ENCODE data around the gene CHMP2A. TPM values are rescaled to one million over a fixed set of nuclear protein-coding genes. Genes with fewer than 3 reads are reported as not detected.

CHMP2A gene
- total RNA-seq, 4 donors from 2014 or later, result 30.9 to 77.8 (median 56.0) TPM

GRCh38 chr19:58515259-58515658, 39.6 kb downstream of the CHMP2A start:
- Histone ChIP-seq H3K4me3 (no peak overlapping the region), H3K27ac (no peak overlapping the region), H3K27me3 (no peaks in the 10 kb centered on the region), H3K4me1 (peaks cover 0 to 12% of the 10 kb centered on the region in 2 donors), H3K36me3 (no peaks in the 10 kb centered on the region), H3K9me3 (no peaks in the 10 kb centered on the region)
- DNase-seq, result no peak
- TF ChIP-seq CTCF (IDR thresholded peaks at IDR 0.05), result no peak
- no peak for TF ChIP-seq POLR2A (IDR thresholded peaks at IDR 0.05)
- intact Hi-C loops (cut with DNase I; ENCODE audit: low total_unique reads), result no loop called here

DNA sequence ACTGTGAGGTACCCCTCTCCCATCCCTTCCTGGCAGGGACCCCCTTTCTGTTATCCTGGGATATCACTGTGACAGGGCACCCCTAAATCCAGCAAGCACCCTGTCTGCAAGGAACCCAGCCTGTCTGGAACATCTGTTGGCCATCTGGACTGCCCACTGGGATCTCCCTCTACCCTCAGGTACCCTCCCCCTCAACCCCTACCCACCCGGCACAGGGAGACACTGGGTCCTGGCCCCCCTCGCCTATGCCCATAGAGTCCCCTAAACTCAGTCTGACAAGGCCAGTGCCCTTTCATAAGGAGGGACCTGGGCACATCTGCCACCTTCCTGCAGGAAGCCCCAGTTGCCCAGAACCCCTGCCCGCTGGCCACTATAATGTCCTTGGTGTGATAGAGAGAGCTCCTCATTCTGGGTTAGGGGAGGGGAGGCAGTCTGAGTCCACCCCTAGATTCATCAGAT, 40.3 kb downstream of the CHMP2A start:
- peaks cover 0 to 12% of the 10 kb centered on the region in 2 donors for H3K4me1 ChIP-seq
- peak overlapping the region; percentile 6 to 22 for H3K4me3 ChIP-seq
- no peaks in the 10 kb centered on the region for H3K36me3 ChIP-seq
- intact Hi-C loops (cut with DNase I; ENCODE audit: low total_unique reads), result no loop called here
- H3K27ac ChIP-seq, result no peak overlapping the region
- TF ChIP-seq POLR2A (IDR thresholded peaks at IDR 0.05) (no peak), CTCF (IDR thresholded peaks at IDR 0.05) (no peak)
- no peaks in the 10 kb centered on the region for H3K9me3 ChIP-seq
- no peaks in the 10 kb centered on the region for H3K27me3 ChIP-seq
- no peak for DNase-seq

DNA sequence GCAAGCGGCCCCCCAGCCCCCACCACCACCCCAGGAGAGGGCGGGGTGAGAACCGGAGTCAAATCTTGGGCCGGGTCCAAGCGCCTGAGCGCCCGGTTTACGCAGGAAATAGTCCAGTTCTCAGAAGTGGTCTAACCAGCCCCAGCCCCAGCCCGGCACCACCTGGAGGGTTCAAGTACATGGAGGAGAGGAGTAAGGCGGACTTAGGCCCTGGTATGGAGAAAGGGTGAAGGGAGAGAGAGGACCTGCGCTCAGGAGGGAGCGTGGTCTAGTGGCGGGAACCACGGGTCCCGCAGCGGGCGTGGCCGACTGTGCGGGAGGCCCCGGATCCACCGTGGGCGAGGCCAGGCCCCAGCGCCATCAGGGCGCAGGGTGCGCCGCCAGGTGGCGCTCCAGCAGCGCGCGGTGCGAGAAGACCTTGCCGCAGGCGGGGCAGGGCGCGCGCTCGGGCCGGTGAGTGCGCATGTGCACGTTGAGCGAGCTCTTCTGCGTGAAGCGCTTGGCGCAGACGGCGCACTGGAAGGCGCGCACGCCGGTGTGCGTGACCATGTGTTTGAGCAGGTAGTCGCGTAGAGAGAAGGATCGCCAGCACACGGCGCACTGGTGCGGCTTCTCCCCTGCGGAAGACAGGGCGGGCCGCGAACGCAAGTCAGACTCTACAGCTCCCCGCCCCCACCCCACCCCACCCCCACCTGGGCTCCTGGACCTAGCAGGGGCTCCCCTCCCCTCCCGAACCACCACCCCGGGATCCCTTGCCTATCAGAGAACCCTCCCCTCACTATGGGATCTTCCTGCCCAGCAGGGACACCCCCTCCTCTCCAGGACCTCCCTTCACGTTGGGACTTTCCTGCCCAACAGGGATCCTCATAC, 41.0 kb downstream of the CHMP2A start:
- peak overlapping the region; percentile 26 to 62 for H3K27ac ChIP-seq
- peak overlapping the region; percentile 6 to 22 for H3K4me3 ChIP-seq
- DNase-seq, result peak; percentile 69 to 82
- TF ChIP-seq POLR2A (IDR thresholded peaks at IDR 0.05), result peak in 1 of 2 donors; percentile 51
- TF ChIP-seq CTCF (IDR thresholded peaks at IDR 0.05), result peak; percentile 57 to 87 (median 81)
- intact Hi-C loops (cut with DNase I; ENCODE audit: low total_unique reads), result no loop called here
- H3K9me3 ChIP-seq, result no peaks in the 10 kb centered on the region
- peaks cover 0 to 11% of the 10 kb centered on the region in 2 donors for H3K4me1 ChIP-seq
- H3K27me3 ChIP-seq, result no peaks in the 10 kb centered on the region
- H3K36me3 ChIP-seq, result no peaks in the 10 kb centered on the region

- H3K36me3 ChIP-seq, result no peaks in the 10 kb centered on the region
- TF ChIP-seq POLR2A (IDR thresholded peaks at IDR 0.05) (no peak), CTCF (IDR thresholded peaks at IDR 0.05) (no peak)
- H3K27me3 ChIP-seq, result no peaks in the 10 kb centered on the region
- peak overlapping the region; percentile 26 to 62 for H3K27ac ChIP-seq
- intact Hi-C loops (cut with DNase I; ENCODE audit: low total_unique reads), result no loop called here
- H3K9me3 ChIP-seq, result no peaks in the 10 kb centered on the region
- peaks cover 0 to 5% of the 10 kb centered on the region in 2 donors for H3K4me1 ChIP-seq
- no peak for DNase-seq
- no peak overlapping the region for H3K4me3 ChIP-seq
Measured at GRCh38 chr19:58513213-58513693, 41.7 kb downstream of the CHMP2A start.

All from uterus (tissue), 4 donors.